H9 (cell line): ENCODE data around the gene NTRK3. TPM values are rescaled to one million over a fixed set of nuclear protein-coding genes. Genes with fewer than 3 reads are reported as not detected.

Experiments
- DNase-seq: peaks from one replicate; pipeline ENCODE4 v3.0.0-alpha.2; 2017
- H2AFZ ChIP-seq: one replicate; pipeline ENCODE4 v1.6.1; 2013; ENCODE audit warnings: mild to moderate bottlenecking, low read length, control low read depth, moderate library complexity
- H2AK5ac ChIP-seq: 2 replicates; pipeline ENCODE4 v1.6.1; 2013; ENCODE audit warnings: low read length, control low read depth, mixed read lengths; ENCODE audit not compliant: insufficient read length
- H2BK120ac ChIP-seq: one replicate; pipeline ENCODE4 v1.6.1; 2013; ENCODE audit warnings: low read depth, mild to moderate bottlenecking, low read length, control low read depth, inconsistent platforms; ENCODE audit not compliant: poor library complexity, severe bottlenecking
- H2BK12ac ChIP-seq: 2 replicates; pipeline ENCODE4 v1.6.1; 2013; ENCODE audit warnings: low read length, control low read depth, mixed read lengths, low read depth; ENCODE audit not compliant: insufficient read length
- H2BK15ac ChIP-seq: 2 replicates; pipeline ENCODE4 v1.6.1; 2013; ENCODE audit warnings: low read depth, low read length, control low read depth
- H2BK20ac ChIP-seq: one replicate; pipeline ENCODE4 v1.6.1; 2013; ENCODE audit warnings: low read depth, mild to moderate bottlenecking, low read length, control low read depth, inconsistent platforms; ENCODE audit not compliant: poor library complexity, severe bottlenecking
- H2BK5ac ChIP-seq: 2 replicates; pipeline ENCODE4 v1.6.1; 2013; ENCODE audit warnings: low read length, control low read depth, mixed read lengths; ENCODE audit not compliant: insufficient read length
- H3K14ac ChIP-seq: 2 replicates; pipeline ENCODE4 v1.6.1; 2013; ENCODE audit warnings: low read length, control low read depth; ENCODE audit not compliant: insufficient read depth
- H3K18ac ChIP-seq: 2 replicates; pipeline ENCODE4 v1.6.1; 2013; ENCODE audit warnings: low read depth, mild to moderate bottlenecking, mixed read lengths, low read length, control low read depth; ENCODE audit not compliant: insufficient read length
- H3K23ac ChIP-seq: 2 replicates; pipeline ENCODE4 v1.6.1; 2013; ENCODE audit warnings: low read length, control low read depth, mixed read lengths, low read depth; ENCODE audit not compliant: insufficient read length
- H3K23me2 ChIP-seq: 2 replicates; pipeline ENCODE4 v1.6.1; 2013; ENCODE audit warnings: low read depth, mild to moderate bottlenecking, mixed read lengths, low read length, control low read depth; ENCODE audit not compliant: insufficient read length, poor library complexity, severe bottlenecking
- H3K27ac ChIP-seq: 2 replicates; pipeline ENCODE4 v1.5.1; 2013; ENCODE audit warnings: low read length, control low read depth, mixed read lengths, low read depth; ENCODE audit not compliant: insufficient read length
- H3K27me3 ChIP-seq: 2 replicates; pipeline ENCODE4 v1.6.1; 2013; ENCODE audit warnings: low read length, control low read depth, inconsistent platforms; ENCODE audit not compliant: insufficient read depth
- H3K4ac ChIP-seq: 2 replicates; pipeline ENCODE4 v1.6.1; 2013; ENCODE audit warnings: low read depth, mild to moderate bottlenecking, control low read depth, inconsistent platforms, low read length, moderate library complexity
- H3K4me1 ChIP-seq: 2 replicates; pipeline ENCODE4 v1.6.1; 2013; ENCODE audit warnings: low read length, control low read depth, inconsistent platforms; ENCODE audit not compliant: insufficient read depth
- H3K4me2 ChIP-seq: 2 replicates; pipeline ENCODE4 v1.6.1; 2013; ENCODE audit warnings: low read length, control low read depth, mixed read lengths; ENCODE audit not compliant: insufficient read length, insufficient read depth
- H3K56ac ChIP-seq: 2 replicates; pipeline ENCODE4 v1.6.1; 2013; ENCODE audit warnings: low read depth, mild to moderate bottlenecking, mixed read lengths, low read length, control low read depth; ENCODE audit not compliant: insufficient read length
- H3K79me1 ChIP-seq: 2 replicates; pipeline ENCODE4 v1.6.1; 2013; ENCODE audit warnings: low read depth, mild to moderate bottlenecking, moderate library complexity, low read length, control low read depth, inconsistent platforms; ENCODE audit not compliant: insufficient read depth, poor library complexity, severe bottlenecking
- H3K79me2 ChIP-seq: 2 replicates; pipeline ENCODE4 v1.6.1; 2013; ENCODE audit warnings: low read length, control low read depth, inconsistent platforms; ENCODE audit not compliant: insufficient read depth
- H3K9ac ChIP-seq: 2 replicates; pipeline ENCODE4 v1.6.1; 2013; ENCODE audit warnings: low read length, control low read depth, mixed read lengths; ENCODE audit not compliant: insufficient read length; ENCODE audit errors: extremely low read depth
- H3K9me3 ChIP-seq: one replicate; pipeline ENCODE4 v1.6.1; 2013; ENCODE audit warnings: low read depth, low read length, inconsistent platforms; ENCODE audit not compliant: control insufficient read depth
- H3T11ph ChIP-seq: one replicate; pipeline ENCODE4 v1.6.1; 2013; ENCODE audit warnings: mild to moderate bottlenecking, low read length, control low read depth, inconsistent platforms
- H4K20me1 ChIP-seq: one replicate; pipeline ENCODE4 v1.6.1; 2013; ENCODE audit not compliant: control insufficient read depth, insufficient read length, insufficient read depth
- H4K5ac ChIP-seq: 2 replicates; pipeline ENCODE4 v1.6.1; 2013; ENCODE audit warnings: low read depth, mild to moderate bottlenecking, mixed read lengths, low read length, control low read depth; ENCODE audit not compliant: insufficient read length
- H4K8ac ChIP-seq: replicated peaks from 2 replicates; pipeline ENCODE4 v1.6.1; 2013; ENCODE audit warnings: low read length, control low read depth, mixed read lengths, low read depth; ENCODE audit not compliant: insufficient read length
- H4K91ac ChIP-seq: 2 replicates; pipeline ENCODE4 v1.6.1; 2013; ENCODE audit warnings: low read depth, mild to moderate bottlenecking, moderate library complexity, mixed read lengths, low read length, control low read depth; ENCODE audit not compliant: insufficient read length
- H3K27ac Mint-ChIP-seq, 3 experiments: 2 replicates in 2 of 3; 3 replicates in 1 of 3; pipeline ENCODE4 v1.8.0; 2020 to 2021; ENCODE audit warnings: mixed read lengths in 3 of 3, mild to moderate bottlenecking in 1 of 3, moderate library complexity in 1 of 3
- H3K27me3 Mint-ChIP-seq: 2 replicates; pipeline ENCODE4 v1.8.0; 2021; ENCODE audit warnings: low read depth, mild to moderate bottlenecking, moderate library complexity, mixed read lengths
- H3K36me3 Mint-ChIP-seq, 3 experiments: 2 replicates in 2 of 3; 3 replicates in 1 of 3; pipeline ENCODE4 v1.8.0; 2020 to 2021; ENCODE audit warnings: low read depth in 3 of 3, mixed read lengths in 3 of 3; ENCODE audit not compliant: insufficient read depth in 1 of 3
- H3K4me1 Mint-ChIP-seq, 2 experiments: 2 replicates each; pipeline ENCODE4 v1.8.0; 2020; ENCODE audit warnings: mixed read lengths in 2 of 2
- H3K4me3 Mint-ChIP-seq, 2 experiments: 2 replicates in 1 of 2; 3 replicates in 1 of 2; pipeline ENCODE4 v1.8.0; 2020 to 2021; ENCODE audit warnings: mild to moderate bottlenecking in 2 of 2, mixed read lengths in 2 of 2, moderate library complexity in 1 of 2
- H3K9me3 Mint-ChIP-seq, 2 experiments: 2 replicates in 1 of 2; 3 replicates in 1 of 2; pipeline ENCODE4 v1.8.0; 2020; ENCODE audit warnings: mild to moderate bottlenecking in 2 of 2, mixed read lengths in 2 of 2, moderate library complexity in 1 of 2
- CTCF ChIP-seq: fragments of 200-600 bp; sonication (generic); conservative IDR thresholded peaks from 3 replicates; pipeline ENCODE4 v1.8.0; 2021; ENCODE audit warnings: antibody characterized with exemption, mild to moderate bottlenecking
- WGBS: extraction: QIAGEN DNeasy Blood & Tissue Kit; methylation state at CpG from one replicate; pipeline ENCODE4 v1.1.7; 2013; ENCODE audit warnings: missing lambda C conversion rate, low lambda C conversion rate, mixed read lengths; ENCODE audit not compliant: insufficient read length; ENCODE audit errors: extremely low coverage; 5-methylcytosine and 5-hydroxymethylcytosine counted together
- total RNA-seq: library from RNA; stranded (reverse); gene quantifications from 2 replicates; pipeline ENCODE4 v1.2.1, GENCODE V29; 2021

The NTRK3 gene
- total RNA-seq, 1 experiment from 2014 or later: 2.5 TPM

- Histone ChIP-seq H2BK12ac (no peak overlapping the region), H3K56ac (no peak overlapping the region), H3K4me2 (no peak overlapping the region), H3K27me3 (no peaks in the 10 kb centered on the region), H3K27ac (no peak overlapping the region), H3K14ac (0 out of 2 replicates have a peak overlapping the region, but pooled peaks have one; percentile 29), H3K79me1 (no peaks in the 10 kb centered on the region), H2BK5ac (no peak overlapping the region), H2BK120ac (no peak overlapping the region), H3K9ac (no peak overlapping the region), H2AK5ac (no peak overlapping the region), H3K4me1 (peaks cover 2% of the 10 kb centered on the region; the same call in 1 of the 2 replicates), H3K4ac (no peak overlapping the region), H4K5ac (no peak overlapping the region), H3K18ac (no peak overlapping the region), H2AFZ (no peak overlapping the region), H2BK15ac (0 out of 2 replicates have a peak overlapping the region, but pooled peaks have one; percentile 75), H4K20me1 (no peaks in the 10 kb centered on the region), H2BK20ac (no peak overlapping the region), H4K91ac (no peak overlapping the region), H3T11ph (no peak overlapping the region), H4K8ac (no peak overlapping the region), H3K23me2 (no peaks in the 10 kb centered on the region), H3K9me3 (no peaks in the 10 kb centered on the region), H3K23ac (no peak overlapping the region), H3K79me2 (no peaks in the 10 kb centered on the region)
- no CpG with 5 or more reads among the region's 6 CpGs for WGBS
- Mint-ChIP-seq H3K9me3 (no peaks in the 10 kb centered on the region), H3K4me1 (peaks cover 36 to 40% of the 10 kb centered on the region in 2 experiments), H3K36me3 (no peaks in the 10 kb centered on the region; a peak in 1 of 7 replicates), H3K27ac (peak overlapping the region in 1 of 3 experiments; percentile 68; a peak in 2 of 7 replicates), H3K4me3 (no peak overlapping the region), H3K27me3 (no peaks in the 10 kb centered on the region; the same call in 1 of the 2 replicates)
- DNase-seq: no peak
- no peak for TF ChIP-seq CTCF
Observed at GRCh38 chr15:88075102-88075501, 181.4 kb downstream of the NTRK3 start.
